Bone marrow (tissue), 2 donors: ENCODE data around the gene CXCL11.
"Not testable (repeated sequence)": the region's sequence is repeated elsewhere in the genome, so short reads cannot be mapped to it uniquely, and the experiment has no call there.

Source experiments
- DNase-seq, 2 donors: peaks; one replicate each; lab custom pipeline; 2025; lab: John Stamatoyannopoulos, UW

CXCL11 gene

DNA sequence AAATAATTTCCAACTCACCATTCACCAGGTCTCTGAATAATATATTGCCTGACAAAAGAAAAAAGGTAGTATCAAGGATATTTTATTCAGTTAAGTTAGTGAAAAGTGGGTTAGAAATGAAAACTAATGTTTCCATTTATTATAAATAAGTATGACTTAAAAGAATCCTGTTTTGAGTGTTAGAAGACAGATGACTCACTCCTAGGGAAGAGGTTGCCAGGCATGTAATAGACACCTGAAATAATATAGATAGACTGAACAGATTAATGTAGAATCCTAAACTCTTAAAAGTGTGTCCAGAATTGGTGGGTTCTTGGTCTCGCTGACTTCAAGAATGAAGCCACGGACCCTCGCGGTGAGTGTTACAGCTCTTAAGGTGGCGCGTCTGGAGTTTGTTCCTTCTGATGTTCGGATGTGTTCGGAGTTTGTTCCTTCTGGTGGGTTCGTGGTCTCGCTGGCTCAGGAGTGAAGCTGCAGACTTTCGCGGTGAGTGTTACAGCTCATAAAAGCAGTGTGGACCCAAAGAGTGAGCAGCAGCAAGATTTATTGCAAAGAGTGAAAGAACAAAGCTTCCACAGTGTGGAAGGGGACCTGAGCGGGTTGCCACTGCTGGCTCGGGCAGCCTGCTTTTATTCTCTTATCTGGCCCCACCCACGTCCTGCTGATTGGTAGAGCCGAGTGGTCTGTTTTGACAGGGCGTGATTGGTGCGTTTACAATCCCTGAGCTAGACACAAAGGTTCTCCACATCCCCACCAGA, 6.5 kb upstream of the CXCL11 start:
- DNase-seq = not testable (repeated sequence)

DNA sequence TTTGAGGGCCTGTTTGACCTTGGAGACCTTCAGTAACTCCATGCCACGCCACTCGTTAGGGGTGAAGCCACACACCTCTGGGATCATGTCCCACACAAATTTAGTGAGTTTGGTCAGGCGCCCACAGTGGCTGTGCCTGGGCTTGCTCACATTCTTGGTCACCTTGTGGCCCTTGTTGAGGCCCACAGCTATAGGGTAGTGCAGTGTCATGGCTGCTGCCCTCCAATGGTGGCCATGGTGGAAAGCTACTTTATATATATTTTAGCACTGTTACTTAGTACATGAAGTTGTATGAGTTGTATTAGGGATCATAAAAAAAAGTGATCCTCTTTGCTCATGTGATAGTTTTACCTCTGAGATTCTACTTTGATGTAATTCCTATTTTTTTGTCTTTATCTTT, 985 bp upstream of the CXCL11 start:
- no peak for DNase-seq

DNA sequence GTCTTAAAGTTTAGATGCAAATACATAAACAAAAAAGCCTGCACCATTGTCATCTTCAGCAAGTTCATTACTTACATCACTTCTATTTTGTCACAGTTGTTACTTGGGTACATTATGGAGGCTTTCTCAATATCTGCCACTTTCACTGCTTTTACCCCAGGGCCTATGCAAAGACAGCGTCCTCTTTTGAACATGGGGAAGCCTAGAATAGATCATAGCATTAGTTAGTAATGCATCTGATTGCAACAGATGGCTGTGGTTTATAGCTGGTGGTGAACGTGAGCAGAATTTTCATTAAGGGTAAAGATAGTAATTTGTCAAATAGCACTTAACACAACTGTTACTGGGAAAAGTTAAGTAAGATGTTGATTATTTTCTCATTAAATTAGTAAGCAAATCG, 729 bp downstream of the CXCL11 start:
- DNase-seq = no peak

DNA sequence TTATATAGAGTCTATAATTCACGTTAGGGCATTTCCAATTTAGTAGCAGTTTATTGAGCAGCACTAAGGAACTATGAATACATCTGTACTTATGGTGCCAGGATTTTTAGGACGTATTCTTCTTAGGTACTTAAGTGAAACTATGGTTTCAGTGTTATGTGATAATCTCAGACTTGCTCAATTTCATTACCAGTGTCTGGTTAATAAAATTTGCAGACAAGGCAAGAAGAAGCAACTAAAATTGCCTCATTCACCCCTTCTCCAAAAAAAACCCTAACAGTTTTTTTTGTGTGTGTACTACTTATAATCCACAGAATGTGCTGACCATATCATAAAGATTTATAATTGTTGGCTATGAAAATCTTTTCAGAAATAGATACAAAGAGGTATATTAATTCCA, 6.6 kb downstream of the CXCL11 start:
- no peak for DNase-seq

DNA sequence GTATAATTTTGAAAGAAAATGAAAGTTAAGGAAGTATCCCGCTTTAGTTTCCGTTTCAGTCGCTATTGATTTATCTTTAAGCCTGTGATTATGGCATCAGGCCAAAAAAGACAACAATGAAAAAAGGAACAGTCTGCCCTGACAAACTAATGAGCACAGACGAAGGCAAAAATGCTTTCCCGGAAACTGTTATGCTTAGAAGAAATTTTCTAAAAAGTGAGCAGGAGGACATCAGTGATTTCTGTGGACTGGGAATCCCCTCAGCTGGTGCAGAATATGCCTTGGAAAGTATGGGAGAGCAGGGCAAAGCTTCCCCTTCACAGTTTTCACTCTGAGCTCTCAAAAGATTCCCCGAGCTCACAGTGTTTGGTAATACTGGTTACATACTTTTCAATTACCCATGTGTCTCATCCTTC, 7.5 kb downstream of the CXCL11 start:
- peak in 1 of 2 donors; percentile 45 for DNase-seq

DNA sequence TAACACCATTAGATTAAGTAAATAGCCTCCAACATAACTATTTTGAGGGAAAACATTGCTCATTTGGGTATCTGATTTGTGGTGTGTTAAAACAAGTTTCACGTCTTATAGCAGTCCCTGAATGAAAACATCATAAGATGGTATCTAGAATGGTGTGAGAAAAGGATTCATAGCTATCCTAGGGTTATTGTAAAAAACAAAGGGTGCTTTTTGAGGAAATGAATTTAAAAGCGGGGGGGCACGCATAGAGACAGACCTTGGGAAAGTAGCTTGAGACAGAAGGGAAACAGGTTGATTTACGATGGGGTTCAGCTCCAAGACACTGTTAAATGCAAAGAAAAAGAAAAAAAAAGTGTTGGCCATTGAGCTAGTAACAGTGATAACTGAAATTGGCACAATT, 11.8 kb downstream of the CXCL11 start:
- DNase-seq = peak in 1 of 2 donors; percentile 50

DNA sequence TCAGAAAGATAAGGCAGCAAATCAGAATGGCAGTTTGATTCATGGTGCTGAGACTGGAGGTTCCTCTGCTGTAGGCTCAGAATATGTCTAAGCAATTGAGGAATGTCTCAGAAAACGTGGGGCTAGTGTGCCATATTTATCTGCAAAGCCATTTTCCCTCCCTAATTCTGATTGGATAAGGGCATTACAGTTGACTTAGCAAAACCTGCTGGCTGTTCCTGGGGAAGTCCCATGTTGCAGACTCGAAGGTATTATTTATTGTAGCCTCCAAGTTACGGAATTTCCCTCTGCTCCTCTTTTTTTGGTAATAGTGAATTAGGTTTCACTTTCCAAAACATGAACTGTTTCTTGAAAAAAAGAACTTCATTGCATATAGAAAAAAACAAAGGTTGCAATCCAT, 12.5 kb downstream of the CXCL11 start, which contains the start of gene CXCL10:
CXCL10 (minus strand) TSS at position 109 of the 400 bp plus-strand sequence; CDS start at position 43, 66 bp downstream.
- DNase-seq = peak in 1 of 2 donors; percentile 54

DNA sequence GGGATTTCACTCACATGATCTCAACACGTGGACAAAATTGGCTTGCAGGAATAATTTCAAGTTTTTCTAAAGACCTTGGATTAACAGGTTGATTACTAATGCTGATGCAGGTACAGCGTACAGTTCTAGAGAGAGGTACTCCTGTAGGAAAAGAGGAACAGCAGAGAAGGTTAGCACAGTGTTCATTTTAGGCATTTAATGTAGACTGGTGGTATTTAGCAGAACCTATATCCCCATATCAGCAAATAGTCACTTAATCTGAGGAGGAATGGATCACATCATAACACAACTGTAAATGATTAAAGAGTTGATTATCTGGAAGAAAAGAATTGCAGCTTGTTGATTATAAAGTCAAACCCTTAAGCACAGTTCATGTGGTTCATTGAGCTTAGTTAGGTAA, 13.2 kb downstream of the CXCL11 start:
- no peak for DNase-seq

DNA sequence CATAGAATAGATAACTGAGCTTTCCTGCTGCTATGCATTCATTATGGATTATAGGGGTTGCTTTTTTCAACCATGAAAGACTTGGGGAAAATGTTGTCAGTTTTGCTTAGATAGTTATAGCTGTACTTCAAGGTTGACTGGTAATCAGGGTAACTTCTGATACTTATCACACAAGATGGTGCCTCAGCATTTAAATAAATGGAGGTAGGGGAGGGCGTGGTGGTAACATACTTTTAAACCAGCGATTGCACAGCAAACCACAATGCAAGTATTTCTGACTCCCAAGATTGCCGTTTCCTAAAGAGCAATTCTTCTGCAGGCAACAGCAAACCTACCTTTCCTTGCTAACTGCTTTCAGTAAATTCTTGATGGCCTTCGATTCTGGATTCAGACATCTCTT, 13.8 kb downstream of the CXCL11 start:
- DNase-seq = no peak

DNA sequence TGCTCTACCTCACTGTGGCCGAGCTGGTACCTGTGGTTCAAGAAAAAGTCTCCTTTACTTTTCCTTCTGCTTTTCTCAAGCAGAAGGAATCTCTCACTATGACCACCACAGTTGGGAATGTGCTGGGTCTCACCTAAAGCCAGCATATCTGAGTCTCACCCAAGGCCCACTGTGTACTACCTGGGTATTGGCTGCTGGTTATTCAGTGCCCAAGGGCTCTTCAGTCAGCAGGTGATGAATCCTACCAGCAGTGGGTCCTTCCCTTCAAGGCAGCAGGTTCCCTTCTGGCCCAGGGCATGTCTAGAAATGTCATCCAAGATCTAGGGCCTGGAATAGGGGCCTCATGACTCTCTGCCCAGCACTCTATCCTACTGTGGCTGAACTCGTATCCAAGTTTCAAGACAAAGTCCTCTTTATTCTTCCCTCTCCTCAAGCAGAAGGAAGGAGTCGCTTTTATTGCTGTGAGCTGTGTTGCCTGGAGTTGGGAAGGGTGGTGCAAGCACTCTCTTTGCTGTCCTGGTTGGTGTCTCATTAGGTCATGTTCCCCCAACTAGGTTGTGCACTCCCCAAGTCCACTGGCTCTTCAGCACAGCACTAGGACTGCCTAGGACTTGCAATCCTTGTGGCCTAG, 18.7 kb downstream of the CXCL11 start:
- DNase-seq = no peak

DNA sequence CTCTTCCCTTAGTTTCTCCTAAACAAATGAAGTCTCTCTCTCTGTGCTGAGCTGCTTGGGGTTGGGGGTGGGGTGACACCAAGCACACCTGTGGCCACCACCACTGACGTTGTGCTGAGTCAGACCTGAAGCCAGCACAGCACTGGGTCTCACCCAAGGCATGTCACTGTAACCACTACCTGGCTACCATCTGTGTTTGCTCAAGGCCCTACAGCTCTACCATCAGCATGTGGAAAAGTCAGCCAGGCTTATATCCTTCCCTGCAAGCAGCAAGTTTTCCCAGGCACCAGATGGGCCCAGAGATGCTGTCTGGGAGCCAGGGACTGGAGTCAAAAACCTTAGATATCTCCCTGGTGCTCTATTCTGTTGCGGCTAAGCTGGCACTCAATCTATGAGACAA, 19.5 kb downstream of the CXCL11 start:
- no peak for DNase-seq

DNA sequence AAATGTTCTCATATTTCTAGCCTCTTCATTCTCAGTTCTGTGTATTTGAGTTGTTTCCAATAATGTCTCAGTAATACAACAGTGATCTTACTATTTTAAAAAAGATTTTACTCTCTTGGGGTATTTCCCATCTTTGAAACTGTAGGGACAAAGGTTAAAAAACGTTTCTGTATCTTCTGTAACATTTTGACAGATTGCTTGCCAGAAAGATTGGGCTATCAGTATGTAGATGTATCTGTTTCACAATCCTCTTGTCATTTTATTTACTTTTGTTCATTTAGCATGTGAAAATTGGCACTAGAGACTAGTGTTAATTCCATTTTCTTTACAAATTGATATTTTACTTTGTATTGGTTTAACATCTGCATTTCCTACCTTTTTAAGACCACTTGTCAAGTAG, 22.3 kb downstream of the CXCL11 start:
- DNase-seq = no peak

DNA sequence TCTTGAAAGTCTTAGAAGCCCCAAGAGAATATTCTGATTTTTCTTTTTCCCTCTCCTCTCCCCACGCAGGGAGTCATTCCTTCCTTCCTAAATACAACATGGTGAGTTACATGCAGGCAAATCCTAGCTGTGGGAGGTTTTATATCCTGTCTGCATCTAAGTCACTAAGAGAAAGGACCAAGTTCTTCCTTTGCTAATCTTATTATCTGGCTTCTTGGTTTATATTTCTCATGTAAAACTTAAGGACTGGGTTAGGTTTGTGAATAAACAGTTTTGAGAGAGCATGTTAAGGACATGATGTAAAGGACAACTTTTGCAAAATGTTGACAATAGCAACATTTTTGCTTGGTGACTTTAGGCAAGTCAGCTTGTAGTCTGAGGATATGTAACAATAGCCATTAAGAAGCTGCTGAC, 23.5 kb downstream of the CXCL11 start:
- no peak for DNase-seq

DNA sequence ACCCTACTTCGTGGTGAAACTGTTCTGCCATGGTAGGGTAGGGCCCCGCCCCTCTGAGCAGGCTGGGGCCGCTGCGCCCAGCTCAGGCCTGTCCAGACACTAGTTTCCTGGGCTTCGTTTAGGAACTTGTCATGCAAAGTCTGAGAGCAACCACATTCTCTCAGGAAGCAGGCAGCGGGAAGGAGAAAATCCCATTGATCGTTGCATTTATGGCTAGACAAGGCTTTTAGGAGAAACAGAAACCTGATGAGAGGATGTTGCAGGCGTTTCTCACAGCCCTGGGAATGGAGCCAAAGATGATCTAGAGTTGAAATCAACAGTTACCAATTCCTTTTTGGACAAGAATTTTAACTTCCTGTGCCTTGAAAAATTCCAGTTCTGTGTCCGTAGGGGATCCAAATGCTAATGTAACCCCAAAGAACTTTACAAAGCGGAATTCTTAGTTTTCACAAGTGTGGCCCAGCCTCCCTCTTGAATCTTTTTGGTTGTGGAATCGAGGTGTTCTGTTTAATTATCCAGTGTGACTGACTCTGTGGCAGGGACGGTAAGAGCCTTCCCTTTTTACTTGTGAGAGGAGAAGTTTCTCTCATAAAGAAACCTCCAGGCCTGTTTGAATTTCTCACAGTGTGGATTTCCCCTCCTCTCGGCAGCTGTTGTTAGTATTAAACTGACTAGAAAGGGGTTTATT, 24.0 kb downstream of the CXCL11 start:
- no peak for DNase-seq

DNA sequence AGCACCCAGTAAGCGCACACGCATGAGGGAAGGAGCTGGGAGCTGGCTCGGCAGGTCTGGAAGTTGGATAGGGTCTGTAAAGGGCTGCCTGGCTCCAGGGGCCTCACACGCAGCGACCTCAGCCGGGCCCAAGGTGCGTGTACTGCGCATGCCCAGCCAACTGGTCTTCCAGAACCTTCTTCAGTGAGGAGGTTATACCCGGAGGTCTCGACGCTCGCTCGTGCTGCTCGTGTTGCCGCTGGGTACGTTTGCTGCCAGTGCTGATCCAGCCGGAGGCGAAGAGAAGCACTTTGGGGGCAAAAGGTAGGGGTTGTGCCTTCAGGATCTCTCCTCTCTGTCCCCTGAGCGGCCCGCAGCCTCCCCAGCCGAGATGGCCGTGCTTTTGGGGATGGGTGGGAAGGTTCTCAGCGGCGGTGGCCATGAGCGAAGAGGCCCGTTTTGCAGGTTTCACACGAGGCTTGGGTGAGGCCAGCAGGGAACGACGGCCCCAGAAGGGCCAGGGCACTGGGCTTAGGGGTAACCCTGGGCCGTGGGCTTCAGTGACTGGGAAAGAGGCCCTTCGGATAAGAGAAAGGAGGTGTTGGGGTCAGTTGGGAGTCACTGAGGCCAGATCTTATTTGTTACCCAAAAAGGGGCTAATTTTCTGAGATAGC, 24.7 kb downstream of the CXCL11 start:
- DNase-seq = no peak

DNA sequence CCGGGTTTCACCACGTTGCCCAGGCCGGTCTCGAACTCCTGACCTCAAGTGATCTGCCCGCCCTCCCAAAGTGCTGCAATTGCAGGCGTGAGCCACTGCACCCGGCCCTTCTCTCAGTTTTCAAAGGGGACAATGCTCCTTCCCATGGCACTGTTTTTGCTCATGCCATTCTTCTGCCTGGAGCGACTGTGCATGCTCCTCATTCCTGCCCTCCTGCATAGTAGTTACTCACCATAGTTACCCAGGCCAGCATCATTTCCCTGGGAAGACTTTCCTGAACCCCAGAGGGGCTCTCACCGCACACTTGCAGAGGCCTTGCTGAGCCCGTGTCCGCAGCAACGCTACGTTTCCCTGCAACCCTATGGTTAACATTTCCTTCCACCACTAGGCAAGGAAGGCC, 25.3 kb downstream of the CXCL11 start:
- no peak for DNase-seq

DNA sequence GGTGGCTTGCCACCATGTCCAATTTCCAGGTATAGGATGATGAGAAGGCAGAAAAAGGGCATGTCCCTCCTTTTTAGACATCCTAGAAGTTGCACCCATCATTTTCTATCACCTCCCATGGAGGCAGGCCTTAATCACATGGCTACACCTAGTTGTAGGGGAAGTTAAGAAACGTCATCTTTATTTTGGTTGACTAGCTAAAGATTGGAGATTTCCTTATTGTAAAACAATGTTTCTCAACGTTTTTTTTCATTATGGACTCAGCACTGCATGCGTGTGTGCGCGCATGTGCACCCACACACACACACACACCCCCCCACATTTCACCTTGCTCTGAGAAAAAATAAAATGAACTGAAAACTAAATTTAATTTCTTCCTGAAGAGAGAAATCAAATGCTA, 26.6 kb downstream of the CXCL11 start:
- no peak for DNase-seq

DNA sequence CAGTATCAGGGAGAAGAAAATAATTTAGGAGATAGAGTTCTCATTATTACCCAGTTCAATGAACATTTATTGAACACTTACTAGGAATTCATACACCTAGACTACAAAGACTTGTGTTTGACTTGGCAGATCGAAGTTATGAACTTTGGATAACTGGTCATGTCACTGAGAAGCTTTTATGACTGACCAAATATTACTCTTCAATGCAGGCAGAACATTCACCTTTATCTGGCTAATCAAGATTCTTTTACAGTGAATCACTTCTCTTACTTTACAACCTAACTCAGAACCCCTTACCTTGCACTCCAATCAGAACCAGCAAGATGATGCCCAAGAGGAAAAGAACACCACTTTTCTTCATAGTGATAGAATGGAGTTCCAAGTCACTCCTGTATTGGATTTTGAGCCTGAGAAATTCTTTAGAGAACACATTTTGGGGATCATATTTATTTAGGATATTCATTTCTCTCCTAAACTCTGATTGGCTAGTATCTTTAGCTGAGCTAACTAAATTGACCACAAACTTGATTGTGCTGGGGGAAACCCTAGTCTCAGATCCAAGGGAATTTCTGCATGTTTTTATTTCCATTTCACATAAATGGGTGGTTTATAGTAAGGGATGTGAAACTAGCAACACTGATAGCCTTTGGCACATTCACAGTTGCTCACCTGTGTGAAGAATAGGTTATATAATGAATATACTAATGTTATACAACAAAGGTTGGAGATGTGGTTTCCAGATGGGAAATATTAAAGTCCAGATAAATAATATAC, 28.6 kb downstream of the CXCL11 start, which contains the start of gene CXCL9:
CXCL9 (minus strand) TSS at position 421 of the 774 bp plus-strand sequence; CDS start at position 361, 60 bp downstream.
- no peak for DNase-seq

DNA sequence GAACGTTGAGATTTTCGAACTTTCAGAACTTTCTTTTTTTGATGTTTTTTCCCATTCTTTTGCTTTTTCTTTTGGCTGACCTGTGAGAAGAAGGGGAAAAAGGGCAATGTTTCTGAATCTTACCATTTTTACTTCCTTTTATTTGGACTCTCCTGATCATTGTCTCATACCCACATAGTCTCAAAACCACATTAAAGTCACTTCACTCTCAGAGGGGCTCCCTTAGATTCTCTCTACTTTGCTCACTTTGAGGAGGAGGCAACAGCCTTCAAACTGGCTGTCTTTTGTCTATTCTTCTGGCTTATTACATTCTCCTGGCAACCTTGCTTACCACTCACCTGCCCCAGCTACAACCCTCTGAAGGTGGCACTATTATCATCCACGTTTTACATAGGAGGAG, 32.2 kb downstream of the CXCL11 start:
- no peak for DNase-seq

DNA sequence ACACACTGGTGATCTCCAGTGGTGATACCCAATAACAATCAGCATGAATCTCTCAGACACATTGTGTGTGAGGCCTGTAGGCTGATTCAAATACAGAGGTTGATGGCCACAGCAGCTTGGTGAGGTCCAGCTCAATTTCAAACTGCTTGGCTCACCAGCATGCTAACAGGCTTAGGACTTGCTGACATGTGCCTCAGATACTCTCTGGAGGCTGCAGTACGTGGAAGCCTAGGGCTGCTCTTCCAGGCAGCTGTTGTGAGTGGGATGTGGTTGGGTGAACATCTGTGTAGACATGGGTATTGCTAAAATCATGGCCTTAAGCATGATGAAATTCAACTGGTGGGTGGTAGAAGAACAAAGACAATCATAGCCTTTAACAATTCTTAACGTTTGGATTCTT, 32.8 kb downstream of the CXCL11 start:
- no peak for DNase-seq

DNA sequence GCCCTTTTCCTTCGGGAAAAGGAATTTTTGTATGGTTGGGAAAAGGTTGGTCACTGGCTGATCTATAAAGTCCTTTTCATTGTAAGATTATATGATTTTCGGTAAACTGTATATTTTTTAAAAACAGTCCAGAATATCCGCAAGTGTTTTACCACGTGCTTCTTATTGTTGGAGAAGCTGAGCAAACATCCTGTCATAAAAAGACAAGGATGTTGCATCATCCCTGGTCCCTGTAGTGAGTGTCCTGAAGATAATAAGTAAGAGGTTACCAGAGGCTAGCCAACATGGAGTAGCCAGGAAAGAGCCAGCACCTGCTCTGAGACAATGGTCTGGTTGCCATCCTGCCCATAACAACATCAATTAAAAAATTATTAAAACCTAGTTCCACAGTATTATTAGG, 33.7 kb downstream of the CXCL11 start:
- no peak for DNase-seq

DNA sequence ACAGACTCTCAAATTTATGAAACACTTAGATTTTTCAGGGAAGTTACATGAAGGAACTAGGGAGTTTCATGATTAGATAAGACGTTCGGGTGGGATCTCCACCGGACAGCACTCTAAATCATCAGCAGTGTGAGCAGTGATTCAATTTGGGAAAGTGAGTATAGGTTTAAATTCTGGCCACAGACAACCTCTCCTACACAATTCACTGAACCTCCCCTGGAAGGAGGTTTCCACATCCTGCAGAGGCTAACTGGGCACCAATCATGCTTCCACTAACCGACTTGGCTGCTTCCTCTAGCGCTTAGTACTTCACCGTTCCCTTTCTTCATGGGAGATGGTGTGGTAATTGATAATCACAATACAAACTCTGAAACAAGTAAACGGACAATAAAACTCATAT, 34.2 kb downstream of the CXCL11 start:
- DNase-seq = no peak
